Measurements from ENCODE around the gene CHST11.

The CHST11 gene

DNA sequence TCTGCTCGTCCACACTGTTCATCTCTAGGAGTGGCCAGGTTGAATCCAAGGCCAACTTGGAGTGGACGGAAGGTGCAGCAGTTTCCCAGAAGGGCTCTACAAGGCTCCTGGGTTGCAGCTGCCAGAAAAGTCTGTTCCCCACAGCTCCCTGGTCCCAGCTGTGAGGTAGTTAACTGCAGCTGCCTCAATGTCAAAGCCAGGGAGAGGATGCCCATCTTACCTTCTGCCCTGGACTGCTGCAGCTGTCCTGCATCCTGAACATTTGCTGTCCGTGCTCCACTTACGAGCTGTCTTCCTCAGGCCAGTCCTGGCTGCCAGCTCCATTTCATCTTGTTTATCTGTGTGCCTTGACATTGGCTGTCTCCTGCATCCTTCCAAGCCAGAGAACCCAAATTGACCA, 274.0 kb downstream of the CHST11 start:
- TF ChIP-seq, protein P1, sequence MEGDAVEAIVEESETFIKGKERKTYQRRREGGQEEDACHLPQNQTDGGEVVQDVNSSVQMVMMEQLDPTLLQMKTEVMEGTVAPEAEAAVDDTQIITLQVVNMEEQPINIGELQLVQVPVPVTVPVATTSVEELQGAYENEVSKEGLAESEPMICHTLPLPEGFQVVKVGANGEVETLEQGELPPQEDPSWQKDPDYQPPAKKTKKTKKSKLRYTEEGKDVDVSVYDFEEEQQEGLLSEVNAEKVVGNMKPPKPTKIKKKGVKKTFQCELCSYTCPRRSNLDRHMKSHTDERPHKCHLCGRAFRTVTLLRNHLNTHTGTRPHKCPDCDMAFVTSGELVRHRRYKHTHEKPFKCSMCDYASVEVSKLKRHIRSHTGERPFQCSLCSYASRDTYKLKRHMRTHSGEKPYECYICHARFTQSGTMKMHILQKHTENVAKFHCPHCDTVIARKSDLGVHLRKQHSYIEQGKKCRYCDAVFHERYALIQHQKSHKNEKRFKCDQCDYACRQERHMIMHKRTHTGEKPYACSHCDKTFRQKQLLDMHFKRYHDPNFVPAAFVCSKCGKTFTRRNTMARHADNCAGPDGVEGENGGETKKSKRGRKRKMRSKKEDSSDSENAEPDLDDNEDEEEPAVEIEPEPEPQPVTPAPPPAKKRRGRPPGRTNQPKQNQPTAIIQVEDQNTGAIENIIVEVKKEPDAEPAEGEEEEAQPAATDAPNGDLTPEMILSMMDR (IDR thresholded peaks at IDR 0.05) = no peak
- no peak for TF ChIP-seq ZFX (IDR thresholded peaks at IDR 0.05; ENCODE audit: borderline replicate concordance)
- no peak overlapping the region for H3K27ac ChIP-seq

DNA sequence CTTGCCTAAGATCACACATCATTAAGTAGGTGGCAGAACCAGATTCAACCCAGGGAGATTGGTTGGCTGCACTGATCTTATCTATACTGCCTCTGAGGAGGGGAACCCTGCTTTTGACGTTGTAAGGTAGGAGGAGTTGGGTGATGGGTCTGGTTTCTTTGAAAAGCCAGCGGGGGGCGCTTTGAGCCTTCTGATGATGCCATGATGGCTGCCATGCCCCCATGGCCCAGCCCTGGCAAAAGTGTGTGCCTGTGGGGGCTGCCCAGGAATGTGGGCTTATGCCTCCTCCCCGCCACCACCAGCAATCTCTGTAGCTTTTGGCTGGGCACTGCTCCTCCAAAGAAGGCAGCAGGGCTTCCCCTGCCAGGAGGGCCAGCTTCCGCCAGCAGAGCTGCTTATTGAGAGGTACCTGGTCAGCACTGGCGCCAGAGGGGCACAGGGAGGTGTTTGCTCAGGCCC, 277.0 kb downstream of the CHST11 start:
- no peak overlapping the region for H3K27ac ChIP-seq
- TF ChIP-seq, protein P1 (IDR thresholded peaks at IDR 0.05) = peak; percentile 47
- no peak for TF ChIP-seq ZFX (IDR thresholded peaks at IDR 0.05; ENCODE audit: borderline replicate concordance)

DNA sequence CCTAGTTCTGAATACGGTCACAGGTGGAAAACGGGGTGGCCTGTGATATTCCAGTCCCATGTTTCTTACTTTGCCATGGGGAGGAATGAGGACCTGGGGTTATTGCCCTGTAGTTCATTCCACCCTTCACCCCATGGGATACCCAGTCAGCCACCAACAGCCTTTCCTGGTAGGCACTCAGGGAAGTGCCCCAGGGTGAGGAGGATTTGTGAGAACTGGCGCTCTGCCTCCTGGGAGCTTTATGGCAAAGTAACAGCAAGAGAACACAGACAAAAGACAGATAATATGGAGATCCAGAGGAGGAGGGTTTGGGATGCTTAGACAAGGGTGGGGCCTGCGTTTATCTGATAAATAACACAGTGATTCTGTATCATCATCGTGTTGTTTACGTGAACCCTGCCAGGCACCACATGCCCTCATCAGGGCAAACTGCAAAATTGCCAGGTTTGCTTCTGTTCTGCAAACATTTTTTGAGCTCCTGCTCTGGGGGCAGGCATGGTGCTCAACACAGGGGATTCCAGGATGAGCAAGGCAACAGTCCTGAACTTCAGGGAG, 277.9 kb downstream of the CHST11 start:
- TF ChIP-seq, protein P1 (IDR thresholded peaks at IDR 0.05) = no peak
- TF ChIP-seq ZFX (IDR thresholded peaks at IDR 0.05; ENCODE audit: borderline replicate concordance) = no peak
- no peak overlapping the region for H3K27ac ChIP-seq

GRCh38 chr12:104735801-104736200, 279.1 kb downstream of the CHST11 start:
- H3K27ac ChIP-seq = no peak overlapping the region

GRCh38 chr12:104736307-104736706, 279.6 kb downstream of the CHST11 start:
- no peak for TF ChIP-seq ZFX (IDR thresholded peaks at IDR 0.05; ENCODE audit: borderline replicate concordance)
- TF ChIP-seq, protein P1 (IDR thresholded peaks at IDR 0.05) = no peak
- H3K27ac ChIP-seq = no peak overlapping the region

More at GRCh38 chr12:104735801-104736200, 279.1 kb downstream of the CHST11 start:
- no peak for TF ChIP-seq ZFX (IDR thresholded peaks at IDR 0.05; ENCODE audit: borderline replicate concordance)
- TF ChIP-seq, protein P1 (IDR thresholded peaks at IDR 0.05) = no peak

GRCh38 chr12:104737113-104737512, 280.4 kb downstream of the CHST11 start:
- TF ChIP-seq, protein P1 (IDR thresholded peaks at IDR 0.05) = no peak
- no peak for TF ChIP-seq ZFX (IDR thresholded peaks at IDR 0.05; ENCODE audit: borderline replicate concordance)
- H3K27ac ChIP-seq = no peak overlapping the region

- no peak for TF ChIP-seq ZFX (IDR thresholded peaks at IDR 0.05; ENCODE audit: borderline replicate concordance)
- TF ChIP-seq, protein P1 (IDR thresholded peaks at IDR 0.05) = no peak
These were observed 281.1 kb downstream of the CHST11 start for GRCh38 chr12:104737791-104738301.

More at GRCh38 chr12:104737791-104738301, 281.1 kb downstream of the CHST11 start:
- H3K27ac ChIP-seq = no peak overlapping the region

All from 22Rv1 (cell line).